Nephron progenitor cell (in vitro differentiated cells): ENCODE data around the gene ZNF584.
A peak's percentile ranks its signal among the peaks of the same experiment; 100 is the strongest.

Experiments used
- DNase-seq: peaks from one replicate; pipeline ENCODE4 v3.0.0; 2021
- H3K27ac Mint-ChIP-seq: 2 replicates; pipeline ENCODE4 v1.8.0; 2021; ENCODE audit warnings: mild to moderate bottlenecking, moderate library complexity, mixed read lengths
- H3K27me3 Mint-ChIP-seq: 2 replicates; pipeline ENCODE4 v1.8.0; 2021; ENCODE audit warnings: mild to moderate bottlenecking, low read depth, mixed read lengths; ENCODE audit not compliant: poor library complexity
- H3K36me3 Mint-ChIP-seq: 2 replicates; pipeline ENCODE4 v1.8.0; 2021; ENCODE audit warnings: low read depth, mixed read lengths
- H3K4me1 Mint-ChIP-seq: 2 replicates; pipeline ENCODE4 v1.8.0; 2021; ENCODE audit warnings: mixed read lengths
- H3K4me3 Mint-ChIP-seq: 2 replicates; pipeline ENCODE4 v1.8.0; 2021; ENCODE audit warnings: mild to moderate bottlenecking, moderate library complexity, mixed read lengths
- H3K9me3 Mint-ChIP-seq: 2 replicates; pipeline ENCODE4 v1.8.0; 2021; ENCODE audit warnings: mild to moderate bottlenecking, moderate library complexity, mixed read lengths
- TF ChIP-seq, protein P1 (sequence below): fragments of 200-600 bp; sonication (generic); IDR thresholded peaks from 2 replicates; pipeline ENCODE4 v1.5.0; 2021; ENCODE audit warnings: antibody characterized with exemption

Gene ZNF584

GRCh38 chr19:58393725-58394033, 14.8 kb upstream of the ZNF584 start:
- Mint-ChIP-seq H3K27ac (no peak overlapping the region), H3K4me3 (no peak overlapping the region), H3K36me3 (peaks cover 45% of the 10 kb centered on the region), H3K27me3 (peaks cover 14% of the 10 kb centered on the region), H3K9me3 (no peaks in the 10 kb centered on the region), H3K4me1 (peaks cover 14% of the 10 kb centered on the region)
- DNase-seq: no peak
- TF ChIP-seq, protein P1, sequence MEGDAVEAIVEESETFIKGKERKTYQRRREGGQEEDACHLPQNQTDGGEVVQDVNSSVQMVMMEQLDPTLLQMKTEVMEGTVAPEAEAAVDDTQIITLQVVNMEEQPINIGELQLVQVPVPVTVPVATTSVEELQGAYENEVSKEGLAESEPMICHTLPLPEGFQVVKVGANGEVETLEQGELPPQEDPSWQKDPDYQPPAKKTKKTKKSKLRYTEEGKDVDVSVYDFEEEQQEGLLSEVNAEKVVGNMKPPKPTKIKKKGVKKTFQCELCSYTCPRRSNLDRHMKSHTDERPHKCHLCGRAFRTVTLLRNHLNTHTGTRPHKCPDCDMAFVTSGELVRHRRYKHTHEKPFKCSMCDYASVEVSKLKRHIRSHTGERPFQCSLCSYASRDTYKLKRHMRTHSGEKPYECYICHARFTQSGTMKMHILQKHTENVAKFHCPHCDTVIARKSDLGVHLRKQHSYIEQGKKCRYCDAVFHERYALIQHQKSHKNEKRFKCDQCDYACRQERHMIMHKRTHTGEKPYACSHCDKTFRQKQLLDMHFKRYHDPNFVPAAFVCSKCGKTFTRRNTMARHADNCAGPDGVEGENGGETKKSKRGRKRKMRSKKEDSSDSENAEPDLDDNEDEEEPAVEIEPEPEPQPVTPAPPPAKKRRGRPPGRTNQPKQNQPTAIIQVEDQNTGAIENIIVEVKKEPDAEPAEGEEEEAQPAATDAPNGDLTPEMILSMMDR: no peak

GRCh38 chr19:58394821-58395219, 13.6 kb upstream of the ZNF584 start:
- peaks cover 36% of the 10 kb centered on the region for H3K36me3 Mint-ChIP-seq
- H3K9me3 Mint-ChIP-seq: no peaks in the 10 kb centered on the region
- DNase-seq: no peak
- TF ChIP-seq, protein P1: no peak
- H3K27ac Mint-ChIP-seq: peak overlapping the region; percentile 85
- no peak overlapping the region for H3K4me3 Mint-ChIP-seq
- peaks cover 14% of the 10 kb centered on the region for H3K27me3 Mint-ChIP-seq
- H3K4me1 Mint-ChIP-seq: peaks cover 11% of the 10 kb centered on the region

- TF ChIP-seq, protein P1: no peak
- H3K36me3 Mint-ChIP-seq: peaks cover 36% of the 10 kb centered on the region
- no peaks in the 10 kb centered on the region for H3K9me3 Mint-ChIP-seq
- peaks cover 15% of the 10 kb centered on the region for H3K4me1 Mint-ChIP-seq
- no peak within 1 kb of the TSS for H3K4me3 Mint-ChIP-seq
- no peak for DNase-seq
- peak within 1 kb of the TSS; percentile 85 for H3K27ac Mint-ChIP-seq
- H3K27me3 Mint-ChIP-seq: peaks cover 14% of the 10 kb centered on the region
These were observed 13.1 kb upstream of the ZNF584 start, which contains the start of gene RNF225 for GRCh38 chr19:58395220-58395978. RNF225 (plus strand) TSS chr19:58395656; CDS start chr19:58396090, 434 bp downstream.

GRCh38 chr19:58395979-58396627, 12.3 kb upstream of the ZNF584 start:
- Mint-ChIP-seq H3K4me1 (peaks cover 17% of the 10 kb centered on the region), H3K27me3 (peaks cover 14% of the 10 kb centered on the region), H3K36me3 (peaks cover 29% of the 10 kb centered on the region), H3K9me3 (no peaks in the 10 kb centered on the region), H3K4me3 (no peak overlapping the region), H3K27ac (no peak overlapping the region)
- DNase-seq: no peak
- TF ChIP-seq, protein P1: no peak

DNA sequence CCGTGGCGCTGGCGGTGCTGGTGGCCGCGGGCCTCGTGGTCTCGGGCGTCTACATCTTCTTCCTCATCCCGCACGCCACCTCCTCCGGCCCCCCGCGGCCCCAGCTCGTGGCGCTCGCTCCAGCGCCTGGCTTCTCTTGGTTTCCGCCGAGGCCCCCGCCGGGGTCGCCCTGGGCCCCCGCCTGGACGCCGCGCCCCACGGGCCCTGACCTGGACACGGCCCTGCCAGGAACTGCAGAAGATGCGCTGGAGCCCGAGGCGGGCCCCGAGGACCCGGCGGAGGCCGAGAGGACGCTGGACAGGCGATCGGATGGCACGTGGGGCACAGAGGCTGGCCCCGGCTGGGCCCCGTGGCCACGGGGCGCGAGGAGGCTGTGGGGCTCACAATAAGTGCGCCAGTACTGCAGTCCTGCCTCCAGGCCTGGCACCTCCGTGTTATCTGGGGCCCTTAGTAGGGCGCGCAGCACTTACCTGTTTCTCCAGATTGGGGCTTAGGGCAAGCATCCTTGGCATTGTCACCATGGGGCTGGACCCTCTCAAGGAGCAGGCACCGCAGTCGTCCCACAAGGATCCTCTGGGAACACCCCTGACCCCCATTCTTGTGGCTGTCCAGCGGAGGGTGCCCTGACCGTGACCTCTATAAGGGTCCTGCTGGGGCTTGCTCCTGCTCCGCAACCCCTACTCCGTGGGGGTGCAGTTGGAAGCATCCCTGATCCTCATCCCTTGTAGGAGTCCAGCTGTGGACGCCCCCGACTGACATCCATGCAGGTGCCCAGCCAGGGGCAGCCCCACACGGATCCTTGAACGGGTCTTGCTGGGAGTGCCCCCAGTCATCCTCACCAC, 11.5 kb upstream of the ZNF584 start:
- no peak for DNase-seq
- H3K4me3 Mint-ChIP-seq: no peak overlapping the region
- no peak overlapping the region for H3K27ac Mint-ChIP-seq
- peaks cover 30% of the 10 kb centered on the region for H3K36me3 Mint-ChIP-seq
- peaks cover 22% of the 10 kb centered on the region for H3K4me1 Mint-ChIP-seq
- peaks cover 17% of the 10 kb centered on the region for H3K27me3 Mint-ChIP-seq
- H3K9me3 Mint-ChIP-seq: peaks cover 4% of the 10 kb centered on the region
- TF ChIP-seq, protein P1: no peak
